Measurements from ENCODE around the gene RNMT. TPM values are rescaled to one million over a fixed set of nuclear protein-coding genes. Genes with fewer than 3 reads are reported as not detected.

The RNMT gene
- total and polyA plus RNA-seq, 2 of the 4 experiments (the other 2 are of a cell fraction): 13.3 to 13.6 TPM

GRCh38 chr18:13810950-13811485 is 84.5 kb downstream of the RNMT start:
- no peak overlapping the region for H2BK20ac ChIP-seq (ENCODE audit: low read depth, low read length)
- H2BK120ac ChIP-seq (ENCODE audit: low read depth, low read length): no peak overlapping the region
- no peak overlapping the region for H4K5ac ChIP-seq (ENCODE audit: low read depth, low read length)
- no peaks in the 10 kb centered on the region for H3K79me1 ChIP-seq (ENCODE audit: low read depth in 1 of 2, low read length in 2 of 2)
- intact Hi-C loops (cut with micrococcal nuclease): no loop called here
- H4K91ac ChIP-seq (ENCODE audit: insufficient read depth, low read depth, low read length): no peak overlapping the region
- TF ChIP-seq, protein P1, sequence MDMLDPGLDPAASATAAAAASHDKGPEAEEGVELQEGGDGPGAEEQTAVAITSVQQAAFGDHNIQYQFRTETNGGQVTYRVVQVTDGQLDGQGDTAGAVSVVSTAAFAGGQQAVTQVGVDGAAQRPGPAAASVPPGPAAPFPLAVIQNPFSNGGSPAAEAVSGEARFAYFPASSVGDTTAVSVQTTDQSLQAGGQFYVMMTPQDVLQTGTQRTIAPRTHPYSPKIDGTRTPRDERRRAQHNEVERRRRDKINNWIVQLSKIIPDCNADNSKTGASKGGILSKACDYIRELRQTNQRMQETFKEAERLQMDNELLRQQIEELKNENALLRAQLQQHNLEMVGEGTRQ (IDR thresholded peaks at IDR 0.05; ENCODE audit: low read depth, low read length): no peak
- TF ChIP-seq RAD21 (IDR thresholded peaks at IDR 0.05; ENCODE audit: low read length) (no peak), FOS (IDR thresholded peaks at IDR 0.05; ENCODE audit: low read depth, low read length) (no peak), CEBPB (IDR thresholded peaks at IDR 0.05; ENCODE audit: low read depth, low read length) (no peak), MAFK (IDR thresholded peaks at IDR 0.05; ENCODE audit: low read depth, low read length) (no peak), MXI1 (IDR thresholded peaks at IDR 0.05; ENCODE audit: borderline replicate concordance, low read depth, low read length) (no peak), CTCF (conservative IDR thresholded peaks at IDR 0.05; ENCODE audit: low read depth, low read length) (no peak), RCOR1 (IDR thresholded peaks at IDR 0.05; ENCODE audit: insufficient replicate concordance, low read length) (no peak), NFE2L2 (IDR thresholded peaks at IDR 0.05; ENCODE audit: low read depth, low read length) (no peak), RFX5 (IDR thresholded peaks at IDR 0.05; ENCODE audit: low read depth, low read length) (no peak), CHD1 (IDR thresholded peaks at IDR 0.05; ENCODE audit: low read depth, low read length) (no peak), SMC3 (IDR thresholded peaks at IDR 0.05; ENCODE audit: low read depth, low read length) (no peak)
- TF ChIP-seq, protein P2, sequence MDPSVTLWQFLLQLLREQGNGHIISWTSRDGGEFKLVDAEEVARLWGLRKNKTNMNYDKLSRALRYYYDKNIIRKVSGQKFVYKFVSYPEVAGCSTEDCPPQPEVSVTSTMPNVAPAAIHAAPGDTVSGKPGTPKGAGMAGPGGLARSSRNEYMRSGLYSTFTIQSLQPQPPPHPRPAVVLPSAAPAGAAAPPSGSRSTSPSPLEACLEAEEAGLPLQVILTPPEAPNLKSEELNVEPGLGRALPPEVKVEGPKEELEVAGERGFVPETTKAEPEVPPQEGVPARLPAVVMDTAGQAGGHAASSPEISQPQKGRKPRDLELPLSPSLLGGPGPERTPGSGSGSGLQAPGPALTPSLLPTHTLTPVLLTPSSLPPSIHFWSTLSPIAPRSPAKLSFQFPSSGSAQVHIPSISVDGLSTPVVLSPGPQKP (IDR thresholded peaks at IDR 0.05; ENCODE audit: borderline replicate concordance, low read depth, low read length): no peak
- H2BK15ac ChIP-seq (ENCODE audit: low read depth, low read length): no peak overlapping the region
- no peak overlapping the region for H3K23ac ChIP-seq (ENCODE audit: low read depth, low read length)
- no peak overlapping the region for H3K18ac ChIP-seq (ENCODE audit: low read depth, low read length)
- no peaks in the 10 kb centered on the region for H3K27me3 ChIP-seq (ENCODE audit: control insufficient read depth, insufficient read depth, low read length)
- H3K4me2 ChIP-seq (ENCODE audit: low read depth, low read length): no peak overlapping the region
- in situ Hi-C loops (cut with MboI; ENCODE audit: low sequenced_read_pairs): no loop called here
- no peak overlapping the region for H3K4me3 ChIP-seq (ENCODE audit: insufficient read depth, low read depth, low read length)
- no peaks in the 10 kb centered on the region for H3K9me1 ChIP-seq (ENCODE audit: insufficient read depth, low read length)
- H4K8ac ChIP-seq (ENCODE audit: low read depth in 2 of 2, low read length in 2 of 2): no peak overlapping the region
- no peak overlapping the region for H3K27ac ChIP-seq (ENCODE audit: insufficient read depth, low read length)
- WGBS, 2 experiments (ENCODE audit: extremely low coverage in 2 of 2, insufficient read length in 1 of 2): 23% methylated on average over 4 of the region's 10 CpGs; no CpG with 5 or more reads in 1 of the 2 experiments
- dilution Hi-C loops (cut with HindIII; ENCODE audit: low sequenced_read_pairs, unreplicated experiment): no loop called here
- H3K9me3 ChIP-seq (ENCODE audit: control insufficient read depth, insufficient read depth, low read length): no peaks in the 10 kb centered on the region
- ATAC-seq (ENCODE audit: low read depth): no peak
- H3K4ac ChIP-seq (ENCODE audit: low read depth, low read length): no peak overlapping the region
- H2AFZ ChIP-seq (replicated peaks; ENCODE audit: low read length, poor library complexity): no peak overlapping the region
- H4K20me1 ChIP-seq (ENCODE audit: insufficient read depth, low read length): no peaks in the 10 kb centered on the region
- BruUV-seq (replicated peaks): no TSS peak
- H3K56ac ChIP-seq (ENCODE audit: extremely low read depth, insufficient read depth, low read length): no peak overlapping the region
- CTCF ChIA-PET: no interaction called here
- no peak overlapping the region for H2AK5ac ChIP-seq (ENCODE audit: low read depth, low read length)
- H2BK5ac ChIP-seq (ENCODE audit: low read depth, low read length, poor library complexity, severe bottlenecking): no peak overlapping the region
- no peak for DNase-seq
- no peak overlapping the region for H3K14ac ChIP-seq (replicated peaks; ENCODE audit: low read depth, low read length)
- H3K9ac ChIP-seq (ENCODE audit: low read depth, low read length): no peak overlapping the region
- no peak overlapping the region for H2AK9ac ChIP-seq (replicated peaks; ENCODE audit: low read depth, low read length, poor library complexity)
- H3K4me1 ChIP-seq (ENCODE audit: control insufficient read depth, insufficient read depth, low read length): no peaks in the 10 kb centered on the region
- H3K36me3 ChIP-seq (ENCODE audit: control insufficient read depth, insufficient read depth, low read length): no peaks in the 10 kb centered on the region
- POLR2A ChIA-PET (ENCODE audit: unreplicated experiment): no interaction called here
